Neural progenitor cell (in vitro differentiated cells): Measurements from ENCODE around the gene CFAP92. TPM values are rescaled to one million over a fixed set of nuclear protein-coding genes. Genes with fewer than 3 reads are reported as not detected.
A peak's percentile ranks its signal among the peaks of the same experiment; 100 is the strongest.

ENCODE experiments used
- DNase-seq: peaks from one replicate; pipeline ENCODE4 v3.0.0-alpha.2; 2016; ENCODE audit warnings: low spot score
- H2AFZ ChIP-seq: fragments of 200-600 bp; sonication (generic); replicated peaks from 2 replicates; pipeline ENCODE4 v1.6.1; 2016; ENCODE audit warnings: antibody characterized with exemption
- H3F3A ChIP-seq: fragments of 200-600 bp; sonication (generic); 2 replicates; pipeline ENCODE4 v1.6.1; 2016; ENCODE audit warnings: antibody characterized with exemption, low read depth
- H3K27ac ChIP-seq: fragments of 200-600 bp; sonication (generic); 2 replicates; pipeline ENCODE4 v1.5.1; 2016; ENCODE audit warnings: mild to moderate bottlenecking
- H3K27me3 ChIP-seq: fragments of 200-600 bp; sonication (generic); 2 replicates; pipeline ENCODE4 v1.6.1; 2016; ENCODE audit warnings: mild to moderate bottlenecking, moderate library complexity
- H3K36me3 ChIP-seq: fragments of 200-600 bp; sonication (generic); 2 replicates; pipeline ENCODE4 v1.5.1; 2016
- H3K4me1 ChIP-seq: fragments of 200-600 bp; sonication (generic); 2 replicates; pipeline ENCODE4 v1.6.1; 2016; ENCODE audit warnings: mixed run types
- H3K4me2 ChIP-seq: fragments of 200-600 bp; sonication (generic); 2 replicates; pipeline ENCODE4 v1.6.1; 2016
- H3K4me3 ChIP-seq: fragments of 200-600 bp; sonication (generic); 2 replicates; pipeline ENCODE4 v1.5.1; 2016
- H3K79me2 ChIP-seq: fragments of 200-600 bp; sonication (generic); 2 replicates; pipeline ENCODE4 v1.6.1; 2016; ENCODE audit warnings: low read depth
- H3K9ac ChIP-seq: fragments of 200-600 bp; sonication (generic); 2 replicates; pipeline ENCODE4 v1.6.1; 2016
- H3K9me3 ChIP-seq: fragments of 200-600 bp; sonication (generic); 2 replicates; pipeline ENCODE4 v1.5.1; 2016; ENCODE audit warnings: low read depth
- H4K20me1 ChIP-seq: fragments of 200-600 bp; sonication (generic); 2 replicates; pipeline ENCODE4 v1.6.1; 2016; ENCODE audit warnings: low read depth
- H3K27ac Mint-ChIP-seq: 3 replicates; pipeline ENCODE4 v1.8.0; 2021; ENCODE audit warnings: mixed read lengths
- H3K27me3 Mint-ChIP-seq: 2 replicates; pipeline ENCODE4 v1.8.0; 2022; ENCODE audit warnings: low read depth, mild to moderate bottlenecking, inconsistent platforms, moderate library complexity, mixed read lengths; ENCODE audit not compliant: insufficient read depth
- H3K36me3 Mint-ChIP-seq: 3 replicates; pipeline ENCODE4 v1.8.0; 2021; ENCODE audit warnings: mixed read lengths
- H3K4me1 Mint-ChIP-seq: 3 replicates; pipeline ENCODE4 v1.8.0; 2021; ENCODE audit warnings: mixed read lengths
- H3K4me3 Mint-ChIP-seq: 3 replicates; pipeline ENCODE4 v1.8.0; 2021; ENCODE audit warnings: mild to moderate bottlenecking, moderate library complexity, mixed read lengths
- H3K9me3 Mint-ChIP-seq: 3 replicates; pipeline ENCODE4 v1.8.0; 2020; ENCODE audit warnings: mixed read lengths
- EZH2 ChIP-seq: fragments of 200-600 bp; sonication (generic); IDR thresholded peaks from 2 replicates; pipeline ENCODE4 v1.6.1; 2017; ENCODE audit warnings: antibody characterized with exemption, mild to moderate bottlenecking, moderate library complexity
- EZH2phosphoT487 ChIP-seq: fragments of 200-600 bp; sonication (generic); IDR thresholded peaks from 2 replicates; pipeline ENCODE4 v1.6.1; 2017; ENCODE audit warnings: antibody characterized with exemption
- total RNA-seq: library from RNA; depleted of rRNA; stranded (reverse); fragments of >200 nt; gene quantifications from 2 replicates; pipeline ENCODE4 v1.2.3, GENCODE V29; 2015; ENCODE audit warnings: low replicate concordance
- TF ChIP-seq, protein P1 (sequence below): fragments of 200-600 bp; sonication (generic); IDR thresholded peaks from 2 replicates; pipeline ENCODE4 v1.5.1; 2017; ENCODE audit warnings: antibody characterized with exemption, mild to moderate bottlenecking

CFAP92 gene
- total RNA-seq, 1 donor from 2014 or later: 5.5 TPM

DNA sequence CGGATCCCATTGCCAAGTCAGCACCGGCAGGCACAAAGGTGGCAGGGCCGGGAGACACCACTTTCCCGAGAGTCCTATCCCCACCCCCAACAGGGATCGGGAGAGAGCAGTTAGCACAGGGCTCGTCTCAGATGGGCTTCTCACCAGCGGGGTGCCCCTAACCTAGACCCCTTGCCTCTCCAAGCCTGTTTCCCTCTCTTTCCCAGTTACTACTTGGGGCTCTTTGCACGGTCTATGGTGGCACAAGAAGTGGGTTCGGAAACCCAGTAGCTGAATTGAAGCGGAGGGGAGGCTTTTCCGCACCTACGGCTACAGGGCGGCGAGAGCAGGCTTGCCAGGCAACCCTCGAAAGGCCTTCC is 6.8 kb upstream of the CFAP92 start:
- Histone ChIP-seq H3F3A (peaks cover 52% of the 10 kb centered on the region), H3K4me3 (peak overlapping the region; percentile 84), H3K36me3 (no peaks in the 10 kb centered on the region), H3K4me1 (peaks cover 37% of the 10 kb centered on the region), H4K20me1 (peaks cover 10% of the 10 kb centered on the region), H3K4me2 (peak overlapping the region; percentile 96), H3K79me2 (no peaks in the 10 kb centered on the region), H2AFZ (peak overlapping the region; percentile 95), H3K9ac (no peak overlapping the region), H3K27ac (no peak overlapping the region), H3K27me3 (peaks cover 62% of the 10 kb centered on the region), H3K9me3 (no peaks in the 10 kb centered on the region)
- peaks cover 75% of the 10 kb centered on the region for H3K4me1 Mint-ChIP-seq
- no peaks in the 10 kb centered on the region for H3K9me3 Mint-ChIP-seq
- peaks cover 15% of the 10 kb centered on the region for H3K27me3 Mint-ChIP-seq
- H3K4me3 Mint-ChIP-seq: peak overlapping the region; percentile 88
- DNase-seq: peak; percentile 46
- TF ChIP-seq, protein P1, sequence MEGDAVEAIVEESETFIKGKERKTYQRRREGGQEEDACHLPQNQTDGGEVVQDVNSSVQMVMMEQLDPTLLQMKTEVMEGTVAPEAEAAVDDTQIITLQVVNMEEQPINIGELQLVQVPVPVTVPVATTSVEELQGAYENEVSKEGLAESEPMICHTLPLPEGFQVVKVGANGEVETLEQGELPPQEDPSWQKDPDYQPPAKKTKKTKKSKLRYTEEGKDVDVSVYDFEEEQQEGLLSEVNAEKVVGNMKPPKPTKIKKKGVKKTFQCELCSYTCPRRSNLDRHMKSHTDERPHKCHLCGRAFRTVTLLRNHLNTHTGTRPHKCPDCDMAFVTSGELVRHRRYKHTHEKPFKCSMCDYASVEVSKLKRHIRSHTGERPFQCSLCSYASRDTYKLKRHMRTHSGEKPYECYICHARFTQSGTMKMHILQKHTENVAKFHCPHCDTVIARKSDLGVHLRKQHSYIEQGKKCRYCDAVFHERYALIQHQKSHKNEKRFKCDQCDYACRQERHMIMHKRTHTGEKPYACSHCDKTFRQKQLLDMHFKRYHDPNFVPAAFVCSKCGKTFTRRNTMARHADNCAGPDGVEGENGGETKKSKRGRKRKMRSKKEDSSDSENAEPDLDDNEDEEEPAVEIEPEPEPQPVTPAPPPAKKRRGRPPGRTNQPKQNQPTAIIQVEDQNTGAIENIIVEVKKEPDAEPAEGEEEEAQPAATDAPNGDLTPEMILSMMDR: no peak
- TF ChIP-seq EZH2phosphoT487 (no peak), EZH2 (no peak)
- H3K36me3 Mint-ChIP-seq: peaks cover 10% of the 10 kb centered on the region
- peak overlapping the region; percentile 98 for H3K27ac Mint-ChIP-seq

DNA sequence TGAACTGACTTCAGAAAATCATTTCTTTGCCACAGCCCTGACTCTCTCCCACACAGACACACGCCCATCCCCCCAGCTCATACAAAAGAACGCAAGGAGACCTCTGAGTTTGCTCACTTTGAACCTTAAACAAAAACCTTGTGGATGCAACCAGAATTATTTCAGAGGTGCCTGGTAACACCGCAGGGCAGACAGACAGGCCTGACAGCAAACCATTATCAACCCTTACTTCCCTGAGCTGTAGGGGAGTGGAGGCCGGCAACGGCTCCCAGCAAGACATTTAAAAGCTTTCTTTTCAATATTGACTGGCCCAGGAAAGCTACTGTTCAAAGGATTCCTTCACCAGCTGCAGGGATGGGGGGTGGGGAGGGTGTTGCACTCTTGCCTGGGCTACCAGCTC is 5.2 kb upstream of the CFAP92 start:
- Mint-ChIP-seq H3K9me3 (no peaks in the 10 kb centered on the region), H3K27me3 (peaks cover 15% of the 10 kb centered on the region), H3K4me1 (peaks cover 79% of the 10 kb centered on the region), H3K27ac (peak overlapping the region; percentile 99), H3K4me3 (peak overlapping the region; percentile 70), H3K36me3 (peaks cover 5% of the 10 kb centered on the region)
- Histone ChIP-seq H3K27me3 (peaks cover 46% of the 10 kb centered on the region), H3K79me2 (no peaks in the 10 kb centered on the region), H3K4me3 (peak overlapping the region; percentile 31), H3K4me1 (peaks cover 50% of the 10 kb centered on the region), H4K20me1 (peaks cover 10% of the 10 kb centered on the region), H3K9me3 (no peaks in the 10 kb centered on the region), H3K27ac (peak overlapping the region; percentile 71), H3F3A (peaks cover 52% of the 10 kb centered on the region), H3K4me2 (peak overlapping the region; percentile 72), H3K36me3 (no peaks in the 10 kb centered on the region), H2AFZ (no peak overlapping the region), H3K9ac (no peak overlapping the region)
- DNase-seq: peak; percentile 60
- TF ChIP-seq EZH2phosphoT487 (no peak), EZH2 (no peak)
- TF ChIP-seq, protein P1: no peak

DNA sequence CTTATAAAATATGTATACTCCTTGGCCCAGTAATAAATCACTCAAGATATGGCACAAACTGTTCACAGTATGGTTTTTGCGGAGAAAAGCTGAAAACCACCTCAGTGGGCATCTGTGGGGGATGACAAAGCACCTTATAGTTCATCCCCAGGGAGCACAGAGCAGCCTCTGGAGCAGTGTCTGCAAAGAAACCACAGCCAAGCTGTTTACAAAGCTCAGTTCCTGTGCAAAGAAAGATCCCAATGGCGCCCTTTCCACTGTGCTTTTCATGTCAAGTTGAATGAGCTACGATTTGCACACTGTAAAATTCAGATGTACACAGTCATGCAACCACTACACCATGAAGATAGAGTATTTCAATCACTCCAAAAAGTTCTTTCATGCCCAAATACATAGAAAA is 4.7 kb upstream of the CFAP92 start:
- Histone ChIP-seq H3K4me2 (peak overlapping the region; percentile 72), H3K4me3 (peak overlapping the region; percentile 31), H3K4me1 (peaks cover 51% of the 10 kb centered on the region), H3K36me3 (no peaks in the 10 kb centered on the region), H3K9me3 (no peaks in the 10 kb centered on the region), H4K20me1 (peaks cover 10% of the 10 kb centered on the region), H3K27ac (peak overlapping the region; percentile 71), H3F3A (peaks cover 53% of the 10 kb centered on the region), H3K9ac (no peak overlapping the region), H3K27me3 (peaks cover 41% of the 10 kb centered on the region), H2AFZ (peak overlapping the region; percentile 17), H3K79me2 (no peaks in the 10 kb centered on the region)
- no peak for TF ChIP-seq EZH2
- TF ChIP-seq, protein P1: no peak
- TF ChIP-seq EZH2phosphoT487: no peak
- peak overlapping the region; percentile 70 for H3K4me3 Mint-ChIP-seq
- no peak for DNase-seq
- H3K4me1 Mint-ChIP-seq: peaks cover 78% of the 10 kb centered on the region
- H3K27ac Mint-ChIP-seq: peak overlapping the region; percentile 99
- peaks cover 15% of the 10 kb centered on the region for H3K27me3 Mint-ChIP-seq
- H3K36me3 Mint-ChIP-seq: peaks cover 5% of the 10 kb centered on the region
- no peaks in the 10 kb centered on the region for H3K9me3 Mint-ChIP-seq
